K562 (cell line): ENCODE measurements around the gene HMX2. TPM values are rescaled to one million over a fixed set of nuclear protein-coding genes. Genes with fewer than 3 reads are reported as not detected.

Experiments used
- ATAC-seq: fragments of 200-7000 bp; cut with Tn5 transposase; 3 replicates; pipeline ENCODE4 v1.9.1; 2020; ENCODE audit warnings: moderate library complexity
- BruUV-seq: library from RNA; stranded (reverse); fragments of 400-500 nt; replicated peaks from 2 replicates; lab custom pipeline; 2021; lab: Mats Ljungman, UMichigan
- CTCF ChIA-PET: fragments of 300-600 bp; formaldehyde crosslinking; extraction: SDS; loops from one replicate; lab custom pipeline; 2021; ENCODE audit warnings: low intra/inter-chr PET ratio; lab: Yijun Ruan, JAX
- POLR2A ChIA-PET: fragments of 300-600, 350-650 bp; sonication (Branson Sonifier 250); formaldehyde crosslinking; extraction: SDS; loops from one replicate; lab custom pipeline; 2021; ENCODE audit warnings: antibody characterized with exemption, inconsistent platforms; lab: Yijun Ruan, JAX
- DNase-seq, 4 experiments: peaks; one replicate each; pipeline versions ENCODE4 v3.0.0 to v3.0.0-alpha.2; 2011 to 2018; ENCODE audit warnings: low spot score in 3 of 4, mixed read lengths in 3 of 4; ENCODE audit errors: extremely low read depth in 1 of 4
- FAIRE-seq: peaks from 2 replicates; lab custom pipeline; 2011; peaks lifted over from hg19 to GRCh38; lab: Jason Lieb, UNC
- H2AFZ ChIP-seq: 2 replicates; pipeline ENCODE4 v1.6.0; 2011; ENCODE audit warnings: low read depth, low read length, control low read depth, inconsistent platforms
- H3K27ac ChIP-seq: fragments of 200-600 bp; 3 replicates; pipeline ENCODE4 v1.8.0; 2011; ENCODE audit warnings: low read depth, mild to moderate bottlenecking, control low read depth, inconsistent platforms, low read length, moderate library complexity, mixed read lengths; ENCODE audit errors: extremely low read depth
- H3K27me3 ChIP-seq, 2 experiments: fragments of 300-600 bp in 1 of 2; 2 replicates in 1 of 2; 3 replicates in 1 of 2; pipeline versions ENCODE4 v1.6.0 to v1.8.0; 2011; ENCODE audit warnings: inconsistent platforms in 2 of 2, low read length in 2 of 2, mild to moderate bottlenecking in 1 of 2, mixed read lengths in 1 of 2, moderate library complexity in 1 of 2; ENCODE audit not compliant: control insufficient read depth in 2 of 2, insufficient read depth in 2 of 2
- H3K36me3 ChIP-seq: fragments of 300-600 bp; 3 replicates; pipeline ENCODE4 v1.8.0; 2011; ENCODE audit warnings: mild to moderate bottlenecking, low read length, inconsistent platforms; ENCODE audit not compliant: control insufficient read depth, insufficient read depth
- H3K4me1 ChIP-seq, 2 experiments: fragments of 200-600 bp in 1 of 2; replicated peaks in 1 of 2; 2 replicates in 1 of 2; 3 replicates in 1 of 2; pipeline versions ENCODE4 v1.5.1 to v1.8.0; 2011; ENCODE audit warnings: inconsistent platforms in 2 of 2, low read length in 2 of 2, mild to moderate bottlenecking in 1 of 2, mixed read lengths in 1 of 2, moderate library complexity in 1 of 2; ENCODE audit not compliant: control insufficient read depth in 2 of 2, insufficient read depth in 2 of 2
- H3K4me2 ChIP-seq: 2 replicates; pipeline ENCODE4 v1.6.1; 2011; ENCODE audit warnings: low read length, control low read depth, inconsistent platforms, mixed read lengths; ENCODE audit not compliant: insufficient read depth
- H3K4me3 ChIP-seq: fragments of 200-600 bp; sonication (generic), shearing (Covaris generic); 2 replicates; pipeline ENCODE4 v1.5.1; 2016; ENCODE audit warnings: control low read depth, inconsistent platforms
- H3K79me2 ChIP-seq: fragments of 200-600 bp; 3 replicates; pipeline ENCODE4 v1.8.0; 2011; ENCODE audit warnings: low read length, inconsistent platforms; ENCODE audit not compliant: control insufficient read depth, insufficient read depth
- H3K9ac ChIP-seq, 2 experiments: 2 replicates each; pipeline versions ENCODE4 v1.6.0 to v1.6.1; 2011; ENCODE audit warnings: low read depth in 2 of 2, low read length in 2 of 2, control low read depth in 1 of 2, inconsistent platforms in 1 of 2, mild to moderate bottlenecking in 1 of 2, mixed read lengths in 1 of 2; ENCODE audit not compliant: insufficient read depth in 1 of 2
- H3K9me1 ChIP-seq: one replicate; pipeline ENCODE4 v1.6.0; 2011; ENCODE audit warnings: inconsistent platforms, mild to moderate bottlenecking, low read length, moderate library complexity; ENCODE audit not compliant: control insufficient read depth, insufficient read depth
- H3K9me3 ChIP-seq: replicated peaks from 2 replicates; pipeline ENCODE4 v1.5.1; 2011; ENCODE audit warnings: low read depth, low read length, inconsistent platforms; ENCODE audit not compliant: control insufficient read depth, insufficient read depth
- H4K20me1 ChIP-seq: replicated peaks from 2 replicates; pipeline ENCODE4 v1.6.1; 2011; ENCODE audit warnings: low read length, inconsistent platforms, mixed read lengths; ENCODE audit not compliant: control insufficient read depth, insufficient read depth
- BRF1 ChIP-seq: IDR thresholded peaks from 3 replicates; pipeline ENCODE4 v1.6.1; 2011; ENCODE audit warnings: borderline replicate concordance, mild to moderate bottlenecking; ENCODE audit not compliant: insufficient read length; ENCODE audit errors: extremely low read depth
- CBFB ChIP-seq: sonication (generic); formaldehyde crosslinking; IDR thresholded peaks from 2 replicates; pipeline ENCODE4 v1.4.0; 2020; ENCODE audit warnings: mild to moderate bottlenecking, missing genetic modification reagents
- CEBPG ChIP-seq, 3 experiments: fragments of 200-800 bp in 1 of 3; sonication (Bioruptor generic) in 1 of 3; sonication (generic) in 1 of 3; formaldehyde crosslinking in 1 of 3; IDR thresholded peaks in 2 of 3; conservative IDR thresholded peaks in 1 of 3; 2 replicates each; pipeline versions ENCODE4 v1.6.1 to v1.8.0; 2016 to 2022; ENCODE audit warnings: missing compliant biosample characterization in 2 of 3, missing genetic modification characterization in 2 of 3, mild to moderate bottlenecking in 1 of 3, missing genetic modification reagents in 1 of 3
- EHMT2 ChIP-seq: fragments of 450-650 bp; IDR thresholded peaks from 2 replicates; pipeline ENCODE4 v1.6.1; 2018; ENCODE audit warnings: antibody characterized with exemption
- EZH2 ChIP-seq: IDR thresholded peaks from 2 replicates; pipeline ENCODE4 v1.6.1; 2012; ENCODE audit warnings: low read depth, mild to moderate bottlenecking, inconsistent platforms, low read length, borderline replicate concordance
- GATAD2A ChIP-seq: fragments of 450-650 bp; IDR thresholded peaks from 2 replicates; pipeline ENCODE4 v1.6.1; 2017
- MED1 ChIP-seq: sonication (generic); formaldehyde crosslinking; IDR thresholded peaks from 2 replicates; pipeline ENCODE4 v1.8.1; 2023; ENCODE audit warnings: missing genetic modification reagents, borderline replicate concordance
- MEF2A ChIP-seq: IDR thresholded peaks from 2 replicates; pipeline ENCODE4 v1.6.1; 2011; ENCODE audit warnings: low read depth, mild to moderate bottlenecking, low read length, moderate library complexity; ENCODE audit not compliant: control insufficient read depth
- NFIC ChIP-seq: fragments of 450-650 bp; IDR thresholded peaks from 2 replicates; pipeline ENCODE4 v1.6.1; 2017; ENCODE audit warnings: mild to moderate bottlenecking, inconsistent platforms
- NFRKB ChIP-seq: fragments of 450-650 bp; IDR thresholded peaks from 2 replicates; pipeline ENCODE4 v1.6.1; 2016; ENCODE audit warnings: low read depth
- POLR2G ChIP-seq: fragments of 200-400 bp; formaldehyde crosslinking; IDR thresholded peaks from 2 replicates; pipeline ENCODE4 v1.6.1; 2017; ENCODE audit warnings: low read depth, mild to moderate bottlenecking, antibody characterized with exemption, low read length, moderate library complexity
- SIX5 ChIP-seq, 2 experiments: IDR thresholded peaks; 2 replicates each; pipeline ENCODE4 v1.6.1; 2011; ENCODE audit warnings: low read length in 2 of 2, borderline replicate concordance in 1 of 2, low read depth in 1 of 2, mild to moderate bottlenecking in 1 of 2, moderate library complexity in 1 of 2; ENCODE audit not compliant: insufficient read depth in 1 of 2
- ZFP30 ChIP-seq: fragments of 250-450 bp; sonication (Bioruptor Pico); IDR thresholded peaks from 2 replicates; pipeline ENCODE4 v1.8.0; 2022; ENCODE audit warnings: moderate library complexity, mild to moderate bottlenecking, inconsistent platforms, borderline replicate concordance
- ZNF12 ChIP-seq: sonication (generic); formaldehyde crosslinking; IDR thresholded peaks from 2 replicates; pipeline ENCODE4 v1.4.0; 2020; ENCODE audit warnings: mild to moderate bottlenecking, missing genetic modification reagents
- ZNF311 ChIP-seq: fragments of 250-450 bp; sonication (Bioruptor Pico); IDR thresholded peaks from 2 replicates; pipeline ENCODE4 v1.4.0; 2020; ENCODE audit warnings: mild to moderate bottlenecking, moderate library complexity
- ZNF431 ChIP-seq: sonication (generic); formaldehyde crosslinking; IDR thresholded peaks from 2 replicates; pipeline ENCODE4 v1.8.0; 2022; ENCODE audit warnings: mild to moderate bottlenecking, missing genetic modification reagents
- ZNF75A ChIP-seq: fragments of 450-650 bp; formaldehyde crosslinking; IDR thresholded peaks from 2 replicates; pipeline ENCODE4 v1.4.0; 2020; ENCODE audit warnings: mild to moderate bottlenecking
- ZZZ3 ChIP-seq: fragments of 450-650 bp; IDR thresholded peaks from 2 replicates; pipeline ENCODE4 v1.6.1; 2016; ENCODE audit warnings: antibody characterized with exemption, mild to moderate bottlenecking, moderate library complexity
- WGBS: fragments of 100-300 bp; shearing (Covaris generic); methylation state at CpG from one replicate; pipeline ENCODE4 v1.1.6; 2016; ENCODE audit warnings: low coverage, mixed read lengths; ENCODE audit not compliant: insufficient coverage; ENCODE audit errors: missing lambda C conversion rate; 5-methylcytosine and 5-hydroxymethylcytosine counted together
- in situ Hi-C: fragments of 300-500 bp; cut with MboI; formaldehyde crosslinking; loops from 4 replicates; pipeline ENCODE4 v1.15.0; 2018; ENCODE audit warnings: inconsistent platforms, mixed read lengths
- intact Hi-C: fragments of 100-400 bp; cut with micrococcal nuclease; formaldehyde crosslinking; loops from 2 replicates; pipeline ENCODE4 v1.14.2; 2022
- polyA plus RNA-seq, 8 experiments: library from polyadenylated mRNA; depleted of rRNA in 4 of 8; stranded (reverse) in 5 of 8; unstranded in 3 of 8; fragments of >200 nt; fragmentation: Nextera tagmentation in 2 of 8; fragmentation: Illumina TruSeq in 1 of 8; extraction: Ambion mirVana in 2 of 8; extraction: Trizol in 1 of 8; gene quantifications; 2 replicates each; pipeline versions ENCODE4 v1.2.1 to v1.2.3, GENCODE V29; 2011 to 2014; ENCODE audit warnings: inconsistent platforms in 1 of 8, missing spikeins in 1 of 8
- total RNA-seq, 7 experiments: library from RNA; depleted of rRNA in 6 of 7; stranded (reverse); fragments of >200 nt in 6 of 7; fragmentation: Illumina TruSeq in 2 of 7; extraction: Trizol in 2 of 7; gene quantifications; 2 replicates each; pipeline versions ENCODE4 v1.2.1 to v1.2.3, GENCODE V29; 2011 to 2021; ENCODE audit warnings: low replicate concordance in 1 of 7
- TF ChIP-seq, protein P1 (sequence below): fragments of 450-650 bp; IDR thresholded peaks from 2 replicates; pipeline ENCODE4 v1.6.1; 2016; ENCODE audit warnings: antibody characterized with exemption
- TF ChIP-seq, protein P2 (sequence below): fragments of 250-450 bp; sonication (Bioruptor Pico); IDR thresholded peaks from 2 replicates; pipeline ENCODE4 v1.5.0; 2020; ENCODE audit warnings: mild to moderate bottlenecking

HMX2 gene
- total and polyA plus RNA-seq, 9 of the 15 experiments (the other 6 are each of a cell fraction or from before 2014, with no cell fraction given), result 0.07 to 0.58 (median 0.09) TPM; not detected in 2

DNA sequence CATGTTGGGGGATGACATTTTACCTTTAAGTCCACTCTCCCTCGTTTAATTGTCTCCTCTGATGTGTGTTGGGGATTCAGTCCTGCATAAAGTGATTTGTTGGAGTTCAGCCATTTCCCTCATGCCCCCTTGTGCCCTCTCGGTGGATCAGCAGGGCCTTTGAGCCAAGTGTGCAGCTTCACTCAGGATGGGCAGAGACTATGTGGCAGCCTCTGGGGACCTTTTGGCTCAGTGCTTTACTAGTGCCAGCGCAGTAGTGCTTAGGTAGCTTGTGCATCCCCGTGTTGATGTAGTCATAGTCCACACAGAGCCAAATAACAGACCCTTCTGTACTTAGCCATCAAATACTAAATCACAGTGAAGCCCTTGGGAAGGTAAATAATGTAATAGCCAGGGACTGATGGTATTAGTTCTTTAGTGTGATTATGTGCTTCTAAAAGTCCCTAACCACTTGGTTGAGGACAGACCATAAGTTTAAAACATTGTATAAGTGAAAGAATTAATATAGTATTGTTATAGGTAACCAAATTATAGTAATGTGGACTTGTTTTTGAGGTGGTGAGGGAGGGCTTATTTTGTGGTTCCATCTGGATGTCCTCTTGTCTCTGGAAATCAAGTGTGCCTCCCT is 17.6 kb downstream of the HMX2 start (continued):
- TF ChIP-seq NFIC (0 out of 2 replicates have a peak, but pooled peaks have one; percentile 19), ZFP30 (CRISPR knock-in tag) (no peak), ZNF431 (CRISPR knock-in tag) (no peak), NFRKB (no peak), CBFB (no peak)
- TF ChIP-seq, protein P1, sequence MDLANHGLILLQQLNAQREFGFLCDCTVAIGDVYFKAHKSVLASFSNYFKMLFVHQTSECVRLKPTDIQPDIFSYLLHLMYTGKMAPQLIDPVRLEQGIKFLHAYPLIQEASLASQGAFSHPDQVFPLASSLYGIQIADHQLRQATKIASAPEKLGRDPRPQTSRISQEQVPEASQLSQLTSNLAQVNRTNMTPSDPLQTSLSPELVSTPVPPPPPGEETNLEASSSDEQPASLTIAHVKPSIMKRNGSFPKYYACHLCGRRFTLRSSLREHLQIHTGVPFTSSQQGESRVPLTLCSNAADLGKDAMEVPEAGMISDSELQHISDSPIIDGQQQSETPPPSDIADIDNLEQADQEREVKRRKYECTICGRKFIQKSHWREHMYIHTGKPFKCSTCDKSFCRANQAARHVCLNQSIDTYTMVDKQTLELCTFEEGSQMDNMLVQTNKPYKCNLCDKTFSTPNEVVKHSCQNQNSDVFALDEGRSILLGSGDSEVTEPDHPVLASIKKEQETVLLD, result no peak
- TF ChIP-seq, all 486 proteins: peak for 6

DNA sequence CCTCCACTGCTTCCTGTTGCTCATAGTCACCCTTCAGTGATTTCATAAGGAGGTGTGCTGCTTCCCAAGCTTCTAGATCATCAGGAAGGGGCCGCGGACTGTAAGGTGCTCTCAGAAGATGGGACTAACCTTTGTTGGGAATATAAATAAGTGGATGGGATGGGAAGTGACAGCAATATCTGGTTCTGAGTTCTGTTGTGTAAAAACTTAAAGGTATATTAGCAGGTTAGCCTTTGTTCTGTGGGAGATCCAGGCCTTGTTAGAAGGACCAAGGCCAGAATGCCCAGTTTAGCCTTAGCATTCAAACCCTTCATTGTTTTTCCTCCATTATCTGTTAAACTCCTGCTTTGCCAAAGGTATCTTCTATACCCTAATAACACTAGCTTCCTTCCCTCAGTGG is 18.7 kb downstream of the HMX2 start:
- intact Hi-C loops, result no loop called here
- Histone ChIP-seq H3K9me1 (no peaks in the 10 kb centered on the region), H3K4me2 (no peak overlapping the region), H3K4me1 (no peaks in the 10 kb centered on the region; a peak in 1 of 5 replicates), H3K27ac (no peak overlapping the region), H4K20me1 (no peaks in the 10 kb centered on the region), H2AFZ (no peak overlapping the region), H3K9ac (no peak overlapping the region), H3K36me3 (peaks cover 87% of the 10 kb centered on the region), H3K27me3 (no peaks in the 10 kb centered on the region), H3K79me2 (peaks cover 34% of the 10 kb centered on the region), H3K4me3 (no peak overlapping the region), H3K9me3 (no peaks in the 10 kb centered on the region)
- ChIA-PET CTCF (no interaction called here), POLR2A (interaction anchor here (1.3 to 2.5 kb wide), 3 partner anchors 9 to 13 kb away, joined by 3 to 15 read pairs (median 3); partner anchors contain the start of gene BUB3)
- BruUV-seq, result no TSS peak
- 93% methylated on average over 2 of the region's 2 CpGs for WGBS
- peak; percentile 25 for ATAC-seq
- in situ Hi-C loops, result no loop called here
- FAIRE-seq, result no peak
- DNase-seq, result no peak
- TF ChIP-seq ZNF311 (CRISPR knock-in tag) (no peak), SIX5 (IDR thresholded peaks at IDR 0.05; ENCODE audit: borderline replicate concordance in 1 of 2, insufficient read depth in 1 of 2, low read depth in 1 of 2, low read length in 2 of 2) (no peak), EZH2 (no peak), EHMT2 (no peak), BRF1 (no peak), ZNF12 (no peak), GATAD2A (no peak), ZZZ3 (no peak), POLR2G (no peak), MED1 (CRISPR knock-in tag) (no peak), CEBPG (CRISPR knock-in tag; IDR thresholded peaks at IDR 0.05) (no peak), CEBPG (tag; conservative IDR thresholded peaks at IDR 0.05 in 1 of 2, IDR thresholded peaks at IDR 0.05 in 1 of 2) (no peak), ZNF75A (CRISPR knock-in tag) (no peak), MEF2A (no peak)
- TF ChIP-seq, protein P2, sequence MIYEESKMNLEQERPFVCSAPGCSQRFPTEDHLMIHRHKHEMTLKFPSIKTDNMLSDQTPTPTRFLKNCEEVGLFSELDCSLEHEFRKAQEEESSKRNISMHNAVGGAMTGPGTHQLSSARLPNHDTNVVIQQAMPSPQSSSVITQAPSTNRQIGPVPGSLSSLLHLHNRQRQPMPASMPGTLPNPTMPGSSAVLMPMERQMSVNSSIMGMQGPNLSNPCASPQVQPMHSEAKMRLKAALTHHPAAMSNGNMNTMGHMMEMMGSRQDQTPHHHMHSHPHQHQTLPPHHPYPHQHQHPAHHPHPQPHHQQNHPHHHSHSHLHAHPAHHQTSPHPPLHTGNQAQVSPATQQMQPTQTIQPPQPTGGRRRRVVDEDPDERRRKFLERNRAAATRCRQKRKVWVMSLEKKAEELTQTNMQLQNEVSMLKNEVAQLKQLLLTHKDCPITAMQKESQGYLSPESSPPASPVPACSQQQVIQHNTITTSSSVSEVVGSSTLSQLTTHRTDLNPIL (CRISPR knock-in tag), result no peak
